ENCODE measurements around the gene SLC16A1.
"Not testable (repeated sequence)": the region's sequence is repeated elsewhere in the genome, so short reads cannot be mapped to it uniquely, and the experiment has no call there.

Gene SLC16A1

GRCh38 chr1:112889052-112889768 lies 66.8 kb downstream of the SLC16A1 start:
- no peaks in the 10 kb centered on the region for H3K4me1 ChIP-seq (ENCODE audit: control insufficient read depth in 5 of 5, insufficient read depth in 5 of 5, low read length in 5 of 5)
- no peak overlapping the region for H3K4me3 ChIP-seq (ENCODE audit: low read depth in 1 of 5, low read length in 5 of 5)
- peaks cover 0 to 10% (median 6%) of the 10 kb centered on the region in 5 donors for H3K9me3 ChIP-seq (ENCODE audit: control insufficient read depth in 5 of 5, low read length in 5 of 5)
- H3K9ac ChIP-seq (ENCODE audit: low read length in 5 of 5), result no peak overlapping the region
- H3K36me3 ChIP-seq (ENCODE audit: control insufficient read depth in 5 of 5, insufficient read depth in 5 of 5, low read length in 5 of 5), result no peaks in the 10 kb centered on the region
- H3K27me3 ChIP-seq (ENCODE audit: control insufficient read depth in 5 of 5, insufficient read depth in 4 of 5, low read length in 5 of 5), result no peaks in the 10 kb centered on the region
- no peak overlapping the region for H3K27ac ChIP-seq (ENCODE audit: low read depth, low read length)

DNA sequence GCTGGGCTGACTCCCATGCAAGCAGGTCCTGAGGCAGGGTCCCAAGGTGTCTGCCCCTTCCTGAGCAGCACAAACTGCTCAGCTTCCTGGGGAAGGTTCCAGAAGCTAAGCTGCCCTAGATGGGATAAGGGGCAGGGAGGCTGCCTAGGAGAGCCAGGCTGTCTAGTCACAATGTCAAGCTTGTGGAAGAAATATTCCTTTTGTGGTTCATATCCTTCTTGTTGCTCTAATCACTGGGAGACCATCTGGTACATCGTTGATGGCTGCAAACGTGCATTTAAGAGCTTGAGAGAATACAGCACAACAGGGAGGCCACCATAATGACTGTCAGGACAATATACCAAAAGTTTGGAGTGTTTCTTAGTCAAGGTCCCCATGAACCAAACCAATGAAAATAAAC lies 67.4 kb downstream of the SLC16A1 start:
- Histone ChIP-seq H3K9ac (ENCODE audit: low read length in 5 of 5) (no peak overlapping the region), H3K4me1 (ENCODE audit: control insufficient read depth in 5 of 5, insufficient read depth in 5 of 5, low read length in 5 of 5) (no peaks in the 10 kb centered on the region), H3K9me3 (ENCODE audit: control insufficient read depth in 5 of 5, low read length in 5 of 5) (peaks cover 0 to 7% (median 2%) of the 10 kb centered on the region in 5 donors), H3K4me3 (ENCODE audit: low read depth in 1 of 5, low read length in 5 of 5) (no peak overlapping the region), H3K27me3 (ENCODE audit: control insufficient read depth in 5 of 5, insufficient read depth in 4 of 5, low read length in 5 of 5) (no peaks in the 10 kb centered on the region), H3K36me3 (ENCODE audit: control insufficient read depth in 5 of 5, insufficient read depth in 5 of 5, low read length in 5 of 5) (no peaks in the 10 kb centered on the region), H3K27ac (ENCODE audit: low read depth, low read length) (no peak overlapping the region)

- H3K4me1 ChIP-seq (ENCODE audit: control insufficient read depth in 5 of 5, insufficient read depth in 5 of 5, low read length in 5 of 5), result peaks cover 0 to 3% (median 3%) of the 10 kb centered on the region in 5 donors
- no peak overlapping the region for H3K27ac ChIP-seq (ENCODE audit: low read depth, low read length)
- no peak overlapping the region for H3K4me3 ChIP-seq (ENCODE audit: low read depth in 1 of 5, low read length in 5 of 5)
- no peak overlapping the region for H3K9ac ChIP-seq (ENCODE audit: low read length in 5 of 5)
- no peaks in the 10 kb centered on the region for H3K36me3 ChIP-seq (ENCODE audit: control insufficient read depth in 5 of 5, insufficient read depth in 5 of 5, low read length in 5 of 5)
- no peaks in the 10 kb centered on the region for H3K27me3 ChIP-seq (ENCODE audit: control insufficient read depth in 5 of 5, insufficient read depth in 4 of 5, low read length in 5 of 5)
- no peaks in the 10 kb centered on the region for H3K9me3 ChIP-seq (ENCODE audit: control insufficient read depth in 5 of 5, low read length in 5 of 5)
Measured at GRCh38 chr1:112887599-112888283, 68.3 kb downstream of the SLC16A1 start.

GRCh38 chr1:112884996-112885395 lies 71.0 kb downstream of the SLC16A1 start:
- not testable (repeated sequence) for H3K9ac ChIP-seq (ENCODE audit: low read length in 5 of 5); H3K27ac ChIP-seq (ENCODE audit: low read depth, low read length); H3K27me3 ChIP-seq (ENCODE audit: control insufficient read depth in 5 of 5, insufficient read depth in 4 of 5, low read length in 5 of 5); H3K36me3 ChIP-seq (ENCODE audit: control insufficient read depth in 5 of 5, insufficient read depth in 5 of 5, low read length in 5 of 5); H3K9me3 ChIP-seq (ENCODE audit: control insufficient read depth in 5 of 5, low read length in 5 of 5); H3K4me3 ChIP-seq (ENCODE audit: low read depth in 1 of 5, low read length in 5 of 5)
- peaks cover 0 to 16% (median 15%) of the 10 kb centered on the region in 5 donors for H3K4me1 ChIP-seq (ENCODE audit: control insufficient read depth in 5 of 5, insufficient read depth in 5 of 5, low read length in 5 of 5)

- H3K36me3 ChIP-seq (ENCODE audit: control insufficient read depth in 5 of 5, insufficient read depth in 5 of 5, low read length in 5 of 5), result no peaks in the 10 kb centered on the region
- no peaks in the 10 kb centered on the region for H3K27me3 ChIP-seq (ENCODE audit: control insufficient read depth in 5 of 5, insufficient read depth in 4 of 5, low read length in 5 of 5)
- H3K9ac ChIP-seq (ENCODE audit: low read length in 5 of 5), result peak overlapping the region in 2 of 5 donors; percentile 41 to 46
- peak overlapping the region; percentile 10 for H3K27ac ChIP-seq (ENCODE audit: low read depth, low read length)
- peak overlapping the region in 1 of 5 donors; percentile 17 for H3K4me3 ChIP-seq (ENCODE audit: low read depth in 1 of 5, low read length in 5 of 5)
- H3K9me3 ChIP-seq (ENCODE audit: control insufficient read depth in 5 of 5, low read length in 5 of 5), result no peaks in the 10 kb centered on the region
- peaks cover 0 to 16% (median 15%) of the 10 kb centered on the region in 5 donors for H3K4me1 ChIP-seq (ENCODE audit: control insufficient read depth in 5 of 5, insufficient read depth in 5 of 5, low read length in 5 of 5)
Measured at GRCh38 chr1:112882271-112882744, 73.7 kb downstream of the SLC16A1 start.

GRCh38 chr1:112881742-112882127 lies 74.3 kb downstream of the SLC16A1 start:
- H3K9ac ChIP-seq (ENCODE audit: low read length in 5 of 5), result peak overlapping the region in 1 of 5 donors; percentile 41
- H3K4me1 ChIP-seq (ENCODE audit: control insufficient read depth in 5 of 5, insufficient read depth in 5 of 5, low read length in 5 of 5), result peaks cover 0 to 16% (median 15%) of the 10 kb centered on the region in 5 donors
- no peak overlapping the region for H3K27ac ChIP-seq (ENCODE audit: low read depth, low read length)
- no peaks in the 10 kb centered on the region for H3K27me3 ChIP-seq (ENCODE audit: control insufficient read depth in 5 of 5, insufficient read depth in 4 of 5, low read length in 5 of 5)
- H3K36me3 ChIP-seq (ENCODE audit: control insufficient read depth in 5 of 5, insufficient read depth in 5 of 5, low read length in 5 of 5), result no peaks in the 10 kb centered on the region
- no peak overlapping the region for H3K4me3 ChIP-seq (ENCODE audit: low read depth in 1 of 5, low read length in 5 of 5)
- H3K9me3 ChIP-seq (ENCODE audit: control insufficient read depth in 5 of 5, low read length in 5 of 5), result no peaks in the 10 kb centered on the region

GRCh38 chr1:112879834-112880233 lies 76.2 kb downstream of the SLC16A1 start:
- no peaks in the 10 kb centered on the region for H3K27me3 ChIP-seq (ENCODE audit: control insufficient read depth in 5 of 5, insufficient read depth in 4 of 5, low read length in 5 of 5)
- no peak overlapping the region for H3K27ac ChIP-seq (ENCODE audit: low read depth, low read length)
- peaks cover 0 to 16% (median 15%) of the 10 kb centered on the region in 5 donors for H3K4me1 ChIP-seq (ENCODE audit: control insufficient read depth in 5 of 5, insufficient read depth in 5 of 5, low read length in 5 of 5)
- H3K36me3 ChIP-seq (ENCODE audit: control insufficient read depth in 5 of 5, insufficient read depth in 5 of 5, low read length in 5 of 5), result no peaks in the 10 kb centered on the region
- no peak overlapping the region for H3K9ac ChIP-seq (ENCODE audit: low read length in 5 of 5)
- H3K4me3 ChIP-seq (ENCODE audit: low read depth in 1 of 5, low read length in 5 of 5), result no peak overlapping the region
- H3K9me3 ChIP-seq (ENCODE audit: control insufficient read depth in 5 of 5, low read length in 5 of 5), result no peaks in the 10 kb centered on the region

GRCh38 chr1:112878321-112878720 lies 77.7 kb downstream of the SLC16A1 start:
- H3K9ac ChIP-seq (ENCODE audit: low read length in 5 of 5), result no peak overlapping the region
- peaks cover 0 to 16% (median 15%) of the 10 kb centered on the region in 5 donors for H3K4me1 ChIP-seq (ENCODE audit: control insufficient read depth in 5 of 5, insufficient read depth in 5 of 5, low read length in 5 of 5)
- H3K4me3 ChIP-seq (ENCODE audit: low read depth in 1 of 5, low read length in 5 of 5), result no peak overlapping the region
- H3K27ac ChIP-seq (ENCODE audit: low read depth, low read length), result no peak overlapping the region
- H3K36me3 ChIP-seq (ENCODE audit: control insufficient read depth in 5 of 5, insufficient read depth in 5 of 5, low read length in 5 of 5), result no peaks in the 10 kb centered on the region
- H3K27me3 ChIP-seq (ENCODE audit: control insufficient read depth in 5 of 5, insufficient read depth in 4 of 5, low read length in 5 of 5), result no peaks in the 10 kb centered on the region
- H3K9me3 ChIP-seq (ENCODE audit: control insufficient read depth in 5 of 5, low read length in 5 of 5), result no peaks in the 10 kb centered on the region

GRCh38 chr1:112877750-112878149 lies 78.2 kb downstream of the SLC16A1 start:
- Histone ChIP-seq H3K27ac (ENCODE audit: low read depth, low read length) (no peak overlapping the region), H3K27me3 (ENCODE audit: control insufficient read depth in 5 of 5, insufficient read depth in 4 of 5, low read length in 5 of 5) (no peaks in the 10 kb centered on the region), H3K36me3 (ENCODE audit: control insufficient read depth in 5 of 5, insufficient read depth in 5 of 5, low read length in 5 of 5) (no peaks in the 10 kb centered on the region), H3K9ac (ENCODE audit: low read length in 5 of 5) (no peak overlapping the region), H3K9me3 (ENCODE audit: control insufficient read depth in 5 of 5, low read length in 5 of 5) (no peaks in the 10 kb centered on the region), H3K4me1 (ENCODE audit: control insufficient read depth in 5 of 5, insufficient read depth in 5 of 5, low read length in 5 of 5) (peaks cover 0 to 18% (median 16%) of the 10 kb centered on the region in 5 donors), H3K4me3 (ENCODE audit: low read depth in 1 of 5, low read length in 5 of 5) (no peak overlapping the region)

DNA sequence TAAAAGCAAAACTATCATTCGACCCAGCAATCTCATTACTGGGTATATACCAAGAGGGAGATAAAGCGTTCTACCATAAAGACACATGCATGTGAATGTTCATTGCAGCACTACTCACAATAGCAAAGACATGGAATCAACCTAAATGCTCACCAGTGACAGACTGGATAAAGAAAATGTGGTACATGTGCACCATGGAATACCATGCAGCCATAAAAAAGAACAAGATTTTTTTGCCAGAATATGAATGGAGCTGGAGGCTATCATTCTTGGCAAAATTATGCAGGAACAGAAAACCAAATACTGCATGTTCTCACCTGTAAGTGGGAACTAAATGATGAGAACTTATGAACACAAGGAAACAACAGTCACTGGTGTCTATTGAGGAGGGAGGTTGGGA lies 79.7 kb downstream of the SLC16A1 start:
- Histone ChIP-seq H3K4me3 (ENCODE audit: low read depth in 1 of 5, low read length in 5 of 5) (no peak overlapping the region), H3K9ac (ENCODE audit: low read length in 5 of 5) (no peak overlapping the region), H3K27me3 (ENCODE audit: control insufficient read depth in 5 of 5, insufficient read depth in 4 of 5, low read length in 5 of 5) (no peaks in the 10 kb centered on the region), H3K4me1 (ENCODE audit: control insufficient read depth in 5 of 5, insufficient read depth in 5 of 5, low read length in 5 of 5) (peaks cover 0 to 13% (median 10%) of the 10 kb centered on the region in 5 donors), H3K36me3 (ENCODE audit: control insufficient read depth in 5 of 5, insufficient read depth in 5 of 5, low read length in 5 of 5) (no peaks in the 10 kb centered on the region), H3K9me3 (ENCODE audit: control insufficient read depth in 5 of 5, low read length in 5 of 5) (no peaks in the 10 kb centered on the region), H3K27ac (ENCODE audit: low read depth, low read length) (no peak overlapping the region)
